GM19397 (cell line): ENCODE measurements around the gene NDST4.

Experiments used
- ATAC-seq: cut with Tn5 transposase; IDR thresholded peaks from one replicate; pipeline ENCODE4 v1.9.1; 2021; ENCODE audit warnings: mild to moderate bottlenecking, moderate library complexity; ENCODE audit not compliant: unreplicated experiment

NDST4 gene

DNA sequence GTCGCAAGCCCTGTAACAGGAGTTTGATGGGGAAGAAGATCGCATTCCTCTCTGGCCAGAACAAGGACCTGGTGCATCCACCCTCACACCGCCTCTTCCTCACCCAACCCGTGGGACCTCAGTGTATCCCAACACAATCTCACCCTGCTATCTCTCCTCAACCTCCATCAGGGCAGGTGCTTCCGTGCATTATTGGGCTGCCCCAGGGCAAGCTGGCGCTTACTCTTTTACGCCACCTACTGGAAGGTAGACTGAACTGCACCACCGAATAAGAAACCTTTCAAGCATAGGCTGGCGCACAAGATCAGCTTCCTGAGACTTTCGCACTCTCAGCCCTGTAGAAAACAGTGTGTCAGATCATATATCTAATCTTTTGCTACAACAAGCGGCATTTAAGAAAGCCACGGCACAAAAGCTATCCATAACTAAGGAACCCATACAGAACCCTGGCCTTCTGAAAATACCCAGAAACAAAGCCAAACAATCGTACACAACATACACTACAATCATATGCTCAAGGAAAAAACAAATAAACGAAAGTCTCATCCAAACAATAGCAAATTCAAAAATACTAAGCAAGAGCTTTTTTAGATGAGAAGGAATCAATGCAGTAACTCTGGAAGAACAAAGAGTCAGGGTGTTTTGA lies 305.5 kb downstream of the NDST4 start:
- peak; percentile 99 for ATAC-seq

GRCh38 chr4:114807357-114807756 lies 306.1 kb downstream of the NDST4 start:
- no peak for ATAC-seq

- no peak for ATAC-seq
Measured at GRCh38 chr4:114791976-114792375, 321.4 kb downstream of the NDST4 start.

DNA sequence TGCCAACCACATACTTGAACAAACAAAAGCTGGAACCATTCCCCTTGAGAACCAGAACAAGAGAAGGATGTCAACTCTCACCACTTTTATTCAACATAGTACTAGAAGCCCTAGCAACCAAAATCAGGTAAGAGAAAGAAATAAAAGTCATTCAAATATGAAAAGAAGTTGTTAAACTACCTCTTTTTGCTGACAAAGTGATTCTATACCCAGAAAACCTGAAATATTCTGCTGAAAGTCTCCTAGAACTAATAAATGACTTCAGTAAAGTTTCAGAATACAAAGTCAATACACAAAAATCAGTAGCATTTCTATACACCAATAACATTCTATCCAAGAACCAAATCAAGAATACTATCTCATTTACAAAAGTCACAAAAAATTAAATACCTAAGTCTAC lies 327.9 kb downstream of the NDST4 start:
- ATAC-seq = no peak

DNA sequence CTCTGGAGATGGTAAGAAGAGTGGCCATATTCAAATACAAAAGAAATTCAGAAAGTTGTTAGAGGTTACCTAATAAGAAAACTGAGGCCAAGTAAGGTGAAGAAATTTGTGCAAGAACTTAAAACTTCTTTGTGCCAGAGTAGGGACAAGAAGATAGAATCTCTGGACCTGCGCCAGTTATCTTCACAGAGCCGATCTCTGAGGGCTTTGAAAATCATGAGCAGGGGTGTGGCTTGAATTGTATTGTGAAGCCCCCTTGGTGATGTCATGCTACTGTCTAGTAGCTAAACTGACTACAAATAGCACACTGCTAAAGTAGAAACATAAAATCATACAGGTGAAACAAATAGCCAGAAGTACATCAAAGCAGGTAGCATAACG lies 330.2 kb downstream of the NDST4 start:
- no peak for ATAC-seq

DNA sequence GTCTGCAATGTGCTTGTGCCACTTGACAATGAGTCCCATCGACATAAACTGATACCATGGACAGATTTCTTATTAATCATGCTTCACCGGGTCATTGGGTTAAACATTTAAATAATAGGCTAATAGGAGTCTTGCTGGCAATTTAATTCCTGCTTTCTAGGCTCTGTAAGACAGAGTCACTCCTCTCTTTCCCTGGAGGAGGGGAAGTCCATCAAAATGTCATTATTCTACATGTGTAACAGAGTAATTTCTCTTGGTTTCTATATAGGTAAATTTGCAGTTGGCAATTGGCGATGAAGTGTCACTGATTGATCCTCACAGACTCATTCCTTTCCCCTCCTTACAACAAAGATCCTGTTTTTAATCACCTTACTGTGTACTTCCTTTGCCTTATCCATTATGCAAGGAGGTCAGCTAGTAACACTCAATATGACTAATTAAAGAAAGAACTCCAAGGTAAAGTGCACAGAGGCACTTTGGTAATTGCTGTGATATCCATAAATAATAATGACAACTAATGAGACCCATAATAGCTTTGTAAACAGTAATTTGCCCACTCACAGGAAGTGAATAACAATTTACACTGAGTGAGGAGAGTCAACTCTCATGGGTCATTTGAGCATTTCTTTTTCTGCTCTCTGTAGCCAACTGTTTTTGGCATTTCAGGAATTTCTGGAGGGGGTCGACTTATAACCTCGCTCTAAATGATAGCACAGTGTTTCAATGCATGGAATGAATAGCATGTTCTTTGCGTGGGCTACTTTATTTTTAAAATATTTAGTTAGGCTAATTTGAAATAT lies 330.8 kb downstream of the NDST4 start:
- ATAC-seq = no peak

- no peak for ATAC-seq
Measured at GRCh38 chr4:114780205-114780604, 333.2 kb downstream of the NDST4 start.
